HCT116 (cell line): ENCODE data around the gene CAMK2A. TPM values are rescaled to one million over a fixed set of nuclear protein-coding genes. Genes with fewer than 3 reads are reported as not detected.

ENCODE experiments used
- ATAC-seq: fragments of 200-7000 bp; cut with Tn5 transposase; 2 replicates; pipeline ENCODE4 v1.9.1; 2020; ENCODE audit warnings: mild to moderate bottlenecking, moderate library complexity
- BruUV-seq: library from RNA; stranded (reverse); fragments of 400-500 nt; replicated peaks from 2 replicates; lab custom pipeline; 2021; lab: Mats Ljungman, UMichigan
- CTCF ChIA-PET: fragments of 300-600 bp; sonication (Branson Sonifier 250); formaldehyde crosslinking; loops from one replicate; lab custom pipeline; 2021; ENCODE audit warnings: antibody characterized with exemption; lab: Charles Lee
- POLR2A ChIA-PET: fragments of 300-600, 350-600 bp; sonication (Branson Sonifier 250); formaldehyde crosslinking; loops from one replicate; lab custom pipeline; 2021; ENCODE audit warnings: antibody characterized with exemption; lab: Charles Lee
- RAD21 ChIA-PET, 2 experiments: fragments of 300-600 bp; sonication (Branson Sonifier 250); formaldehyde crosslinking; loops; one replicate each; lab custom pipeline; 2023; ENCODE audit warnings: low total read pairs in 2 of 2; ENCODE audit not compliant: uncharacterized antibody in 2 of 2, unreplicated experiment in 2 of 2, low non-redundant PET in 1 of 2; lab: Charles Lee
- DNase-seq: peaks from one replicate; pipeline ENCODE4 v3.0.0-alpha.2; 2010; ENCODE audit warnings: low read depth, low spot score
- H2AFZ ChIP-seq: fragments of 200-600 bp; shearing (Covaris generic), sonication (generic); 2 replicates; pipeline ENCODE4 v1.6.1; 2017; ENCODE audit warnings: low read depth, mixed run types, mixed read lengths, antibody characterized with exemption, low read length; ENCODE audit not compliant: poor library complexity, severe bottlenecking
- H3K27ac ChIP-seq: 2 replicates; pipeline ENCODE4 v1.5.1; 2012; ENCODE audit warnings: low read depth, low read length
- H3K27me3 ChIP-seq: fragments of 200-600 bp; sonication (generic); 2 replicates; pipeline ENCODE4 v1.6.1; 2016; ENCODE audit warnings: mixed run types, low read length, mixed read lengths; ENCODE audit not compliant: insufficient read depth
- H3K36me3 ChIP-seq, 2 experiments: fragments of 200-500 bp in 1 of 2; fragments of 200-600 bp in 1 of 2; sonication (Bioruptor generic) in 1 of 2; sonication (generic) in 1 of 2; 2 replicates each; pipeline versions ENCODE4 v1.5.1 to v1.6.1; 2014 to 2016; ENCODE audit warnings: low read length in 2 of 2, inconsistent platforms in 1 of 2, mixed read lengths in 1 of 2, mixed run types in 1 of 2; ENCODE audit not compliant: insufficient read depth in 2 of 2, control insufficient read depth in 1 of 2
- H3K4me1 ChIP-seq, 2 experiments: fragments of 200-600 bp in 1 of 2; sonication (generic) in 1 of 2; 2 replicates each; pipeline versions ENCODE4 v1.5.1 to v1.6.1; 2012 to 2017; ENCODE audit warnings: low read length in 2 of 2, inconsistent platforms in 1 of 2, mild to moderate bottlenecking in 1 of 2, mixed read lengths in 1 of 2, mixed run types in 1 of 2, moderate library complexity in 1 of 2; ENCODE audit not compliant: insufficient read depth in 2 of 2, control insufficient read depth in 1 of 2
- H3K4me2 ChIP-seq: fragments of 200-600 bp; sonication (generic); 2 replicates; pipeline ENCODE4 v1.6.1; 2017; ENCODE audit warnings: mixed run types, low read length, mixed read lengths
- H3K4me3 ChIP-seq, 2 experiments: fragments of 200-600 bp in 1 of 2; sonication (generic) in 1 of 2; replicated peaks in 1 of 2; 2 replicates each; pipeline ENCODE4 v1.5.1; 2011 to 2016; ENCODE audit warnings: low read length in 2 of 2, control low read depth in 1 of 2, low read depth in 1 of 2, mild to moderate bottlenecking in 1 of 2, mixed read lengths in 1 of 2, mixed run types in 1 of 2
- H3K79me2 ChIP-seq: fragments of 200-600 bp; sonication (generic); 2 replicates; pipeline ENCODE4 v1.6.1; 2017; ENCODE audit warnings: mild to moderate bottlenecking, mixed run types, low read length, moderate library complexity, mixed read lengths; ENCODE audit not compliant: insufficient read depth
- H3K9ac ChIP-seq: fragments of 200-600 bp; sonication (generic); 2 replicates; pipeline ENCODE4 v1.6.1; 2016; ENCODE audit warnings: low read length, mixed read lengths
- H3K9me2 ChIP-seq: fragments of 200-600 bp; sonication (generic), shearing (Covaris generic); 2 replicates; pipeline ENCODE4 v1.6.1; 2017; ENCODE audit warnings: mixed run types, mild to moderate bottlenecking, moderate library complexity; ENCODE audit not compliant: insufficient read depth
- H3K9me3 ChIP-seq, 2 experiments: fragments of 200-500 bp in 1 of 2; fragments of 200-600 bp in 1 of 2; sonication (Bioruptor generic) in 1 of 2; sonication (generic) in 1 of 2; 2 replicates each; pipeline ENCODE4 v1.6.1; 2014 to 2017; ENCODE audit warnings: low read length in 2 of 2, mixed read lengths in 2 of 2, inconsistent platforms in 1 of 2, low read depth in 1 of 2, mild to moderate bottlenecking in 1 of 2, mixed run types in 1 of 2, moderate library complexity in 1 of 2; ENCODE audit not compliant: control insufficient read depth in 1 of 2, insufficient read depth in 1 of 2
- H4K20me1 ChIP-seq: fragments of 200-600 bp; sonication (generic), shearing (Covaris generic); 2 replicates; pipeline ENCODE4 v1.6.1; 2017; ENCODE audit warnings: mixed run types, mild to moderate bottlenecking, moderate library complexity; ENCODE audit not compliant: insufficient read depth
- CBX3 ChIP-seq: IDR thresholded peaks from 2 replicates; pipeline ENCODE4 v1.6.1; 2012; ENCODE audit warnings: low read depth
- CEBPB ChIP-seq: IDR thresholded peaks from 2 replicates; pipeline ENCODE4 v1.6.1; 2012; ENCODE audit warnings: low read depth
- CTCF ChIP-seq, 3 experiments: fragments of 200-600 bp in 1 of 3; sonication (generic) in 1 of 3; IDR thresholded peaks in 2 of 3; conservative IDR thresholded peaks in 1 of 3; 2 replicates each; pipeline ENCODE4 v1.5.1; 2012 to 2017; ENCODE audit warnings: low read depth in 2 of 3, low read length in 2 of 3, antibody characterized with exemption in 1 of 3, borderline replicate concordance in 1 of 3, control low read depth in 1 of 3, mild to moderate bottlenecking in 1 of 3, mixed read lengths in 1 of 3, mixed run types in 1 of 3, moderate library complexity in 1 of 3; ENCODE audit not compliant: insufficient read depth in 1 of 3
- ELF1 ChIP-seq: IDR thresholded peaks from 2 replicates; pipeline ENCODE4 v1.6.1; 2012; ENCODE audit warnings: low read depth, borderline replicate concordance
- EZH2 ChIP-seq: fragments of 200-600 bp; sonication (generic); IDR thresholded peaks from 2 replicates; pipeline ENCODE4 v1.6.1; 2017; ENCODE audit warnings: antibody characterized with exemption, mixed run types
- JUND ChIP-seq: IDR thresholded peaks from 2 replicates; pipeline ENCODE4 v1.6.1; 2012
- POLR2A ChIP-seq: IDR thresholded peaks from 2 replicates; pipeline ENCODE4 v1.7.0; 2011; ENCODE audit warnings: borderline replicate concordance; ENCODE audit not compliant: insufficient read depth, insufficient read length; ENCODE audit errors: extremely low read depth
- POLR2AphosphoS5 ChIP-seq: IDR thresholded peaks from 2 replicates; pipeline ENCODE4 v1.6.1; 2011; ENCODE audit warnings: mild to moderate bottlenecking, low read depth, low read length, moderate library complexity
- RAD21 ChIP-seq: IDR thresholded peaks from 2 replicates; pipeline ENCODE4 v1.6.1; 2012; ENCODE audit warnings: low read depth, mild to moderate bottlenecking
- SP1 ChIP-seq: IDR thresholded peaks from 2 replicates; pipeline ENCODE4 v1.6.1; 2012; ENCODE audit warnings: low read depth
- SRF ChIP-seq: IDR thresholded peaks from 2 replicates; pipeline ENCODE4 v1.6.1; 2012; ENCODE audit warnings: low read depth
- TCF7L2 ChIP-seq: IDR thresholded peaks from 2 replicates; pipeline ENCODE4 v1.7.0; 2011; ENCODE audit warnings: borderline replicate concordance, inconsistent platforms; ENCODE audit not compliant: insufficient read depth, insufficient read length; ENCODE audit errors: extremely low read depth
- ZBTB33 ChIP-seq: IDR thresholded peaks from 2 replicates; pipeline ENCODE4 v1.6.1; 2011; ENCODE audit warnings: mild to moderate bottlenecking, low read length, moderate library complexity; ENCODE audit not compliant: insufficient replicate concordance; ENCODE audit errors: extremely low read depth
- intact Hi-C: fragments of 100-400 bp; cut with micrococcal nuclease; formaldehyde crosslinking; loops from 2 replicates; pipeline ENCODE4 v1.10.0; 2022
- total RNA-seq: library from RNA; stranded (reverse); gene quantifications from one replicate; pipeline ENCODE4 v1.2.1, GENCODE V29; 2021; ENCODE audit not compliant: unreplicated experiment
- TF ChIP-seq, protein P1 (sequence below): IDR thresholded peaks from 2 replicates; pipeline ENCODE4 v1.6.1; 2012; ENCODE audit warnings: low read depth

The CAMK2A gene
- total RNA-seq, 1 experiment from 2014 or later = not detected

DNA sequence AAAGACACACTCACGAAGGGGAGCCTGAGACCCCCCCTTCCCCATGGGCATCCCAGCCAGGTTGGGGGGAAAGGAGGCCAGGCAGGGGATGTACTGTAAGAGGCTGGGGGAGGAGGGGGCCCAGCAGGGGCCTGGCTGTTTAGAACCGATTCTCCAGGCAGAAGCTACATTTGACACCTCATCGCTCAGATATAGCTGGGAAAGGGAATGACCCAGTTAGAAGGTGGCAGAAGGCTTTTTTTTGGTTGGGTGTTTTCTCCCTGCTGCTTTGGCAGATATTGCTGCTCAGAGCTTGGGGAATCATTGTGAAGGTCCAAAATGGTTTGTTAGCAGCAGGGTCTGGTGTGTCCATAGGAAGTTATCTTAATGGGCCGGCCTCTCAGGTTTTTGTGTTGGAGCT, 117.0 kb downstream of the CAMK2A start:
- no TSS peak for BruUV-seq
- CTCF ChIA-PET = no interaction called here

More for the DNA sequence above, 117.0 kb downstream of the CAMK2A start:
- ChIA-PET RAD21 (no interaction called here), POLR2A (no interaction called here)
- H3K79me2 ChIP-seq = no peaks in the 10 kb centered on the region
- H3K27ac ChIP-seq = no peak overlapping the region
- H3K4me2 ChIP-seq = no peak overlapping the region
- no peaks in the 10 kb centered on the region for H4K20me1 ChIP-seq
- no peaks in the 10 kb centered on the region for H3K4me1 ChIP-seq
- DNase-seq (no peak), ATAC-seq (no peak)
- H3K9me2 ChIP-seq = no peaks in the 10 kb centered on the region
- H3K4me3 ChIP-seq = no peak overlapping the region
- intact Hi-C loops = no loop called here
- H3K9me3 ChIP-seq = no peaks in the 10 kb centered on the region
- H3K36me3 ChIP-seq = no peaks in the 10 kb centered on the region
- TF ChIP-seq CEBPB (no peak), POLR2AphosphoS5 (no peak), POLR2A (no peak), CTCF (IDR thresholded peaks at IDR 0.05 in 2 of 3, conservative IDR thresholded peaks at IDR 0.05 in 1 of 3; ENCODE audit: borderline replicate concordance in 1 of 3, insufficient read depth in 1 of 3, low read depth in 2 of 3, low read length in 2 of 3) (no peak), CBX3 (no peak), SRF (no peak), SP1 (no peak), ELF1 (no peak), ZBTB33 (no peak), RAD21 (no peak), JUND (no peak), TCF7L2 (no peak), EZH2 (no peak)
- TF ChIP-seq, protein P1, sequence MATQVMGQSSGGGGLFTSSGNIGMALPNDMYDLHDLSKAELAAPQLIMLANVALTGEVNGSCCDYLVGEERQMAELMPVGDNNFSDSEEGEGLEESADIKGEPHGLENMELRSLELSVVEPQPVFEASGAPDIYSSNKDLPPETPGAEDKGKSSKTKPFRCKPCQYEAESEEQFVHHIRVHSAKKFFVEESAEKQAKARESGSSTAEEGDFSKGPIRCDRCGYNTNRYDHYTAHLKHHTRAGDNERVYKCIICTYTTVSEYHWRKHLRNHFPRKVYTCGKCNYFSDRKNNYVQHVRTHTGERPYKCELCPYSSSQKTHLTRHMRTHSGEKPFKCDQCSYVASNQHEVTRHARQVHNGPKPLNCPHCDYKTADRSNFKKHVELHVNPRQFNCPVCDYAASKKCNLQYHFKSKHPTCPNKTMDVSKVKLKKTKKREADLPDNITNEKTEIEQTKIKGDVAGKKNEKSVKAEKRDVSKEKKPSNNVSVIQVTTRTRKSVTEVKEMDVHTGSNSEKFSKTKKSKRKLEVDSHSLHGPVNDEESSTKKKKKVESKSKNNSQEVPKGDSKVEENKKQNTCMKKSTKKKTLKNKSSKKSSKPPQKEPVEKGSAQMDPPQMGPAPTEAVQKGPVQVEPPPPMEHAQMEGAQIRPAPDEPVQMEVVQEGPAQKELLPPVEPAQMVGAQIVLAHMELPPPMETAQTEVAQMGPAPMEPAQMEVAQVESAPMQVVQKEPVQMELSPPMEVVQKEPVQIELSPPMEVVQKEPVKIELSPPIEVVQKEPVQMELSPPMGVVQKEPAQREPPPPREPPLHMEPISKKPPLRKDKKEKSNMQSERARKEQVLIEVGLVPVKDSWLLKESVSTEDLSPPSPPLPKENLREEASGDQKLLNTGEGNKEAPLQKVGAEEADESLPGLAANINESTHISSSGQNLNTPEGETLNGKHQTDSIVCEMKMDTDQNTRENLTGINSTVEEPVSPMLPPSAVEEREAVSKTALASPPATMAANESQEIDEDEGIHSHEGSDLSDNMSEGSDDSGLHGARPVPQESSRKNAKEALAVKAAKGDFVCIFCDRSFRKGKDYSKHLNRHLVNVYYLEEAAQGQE = no peak
- peaks cover 9% of the 10 kb centered on the region for H3K27me3 ChIP-seq
- H3K9ac ChIP-seq = no peak overlapping the region
- H2AFZ ChIP-seq = no peak overlapping the region
